ENCODE data around the gene EML4. TPM values are rescaled to one million over a fixed set of nuclear protein-coding genes. Genes with fewer than 3 reads are reported as not detected.
"Not testable (repeated sequence)": the region's sequence is repeated elsewhere in the genome, so short reads cannot be mapped to it uniquely, and the experiment has no call there.

Gene EML4
- total RNA-seq, 1 donor from 2014 or later: 111 TPM

DNA sequence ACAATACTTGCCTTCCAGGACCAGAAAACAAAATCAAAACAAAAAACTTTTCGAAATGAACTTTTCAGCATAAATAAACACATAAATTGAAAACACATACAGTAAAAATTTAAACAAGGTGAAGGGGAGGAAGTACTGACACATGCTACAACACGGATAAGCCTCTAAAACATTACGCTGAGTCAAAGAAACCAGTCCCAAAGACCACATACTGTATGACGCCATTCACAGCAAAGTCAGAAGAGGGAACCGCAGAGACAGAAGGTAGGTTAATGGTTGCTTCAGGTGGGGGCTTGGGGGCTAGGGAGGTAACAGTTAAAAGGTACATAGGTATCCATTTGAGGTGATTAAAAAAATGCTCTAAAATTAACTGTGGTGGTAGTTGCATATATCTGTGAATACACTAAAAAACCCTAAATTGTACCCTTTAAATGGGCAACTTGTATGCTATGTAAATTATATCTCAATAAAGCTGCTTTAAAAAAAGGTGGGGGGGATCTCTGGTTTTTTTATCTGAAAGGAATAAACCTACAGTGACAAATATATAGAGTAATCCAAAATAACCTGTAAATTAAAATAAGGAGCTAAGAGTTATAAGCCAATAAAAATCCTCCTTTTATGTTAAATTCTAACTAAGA, 184.8 kb downstream of the EML4 start:
- DNase-seq (ENCODE audit: low spot score): no peak

DNA sequence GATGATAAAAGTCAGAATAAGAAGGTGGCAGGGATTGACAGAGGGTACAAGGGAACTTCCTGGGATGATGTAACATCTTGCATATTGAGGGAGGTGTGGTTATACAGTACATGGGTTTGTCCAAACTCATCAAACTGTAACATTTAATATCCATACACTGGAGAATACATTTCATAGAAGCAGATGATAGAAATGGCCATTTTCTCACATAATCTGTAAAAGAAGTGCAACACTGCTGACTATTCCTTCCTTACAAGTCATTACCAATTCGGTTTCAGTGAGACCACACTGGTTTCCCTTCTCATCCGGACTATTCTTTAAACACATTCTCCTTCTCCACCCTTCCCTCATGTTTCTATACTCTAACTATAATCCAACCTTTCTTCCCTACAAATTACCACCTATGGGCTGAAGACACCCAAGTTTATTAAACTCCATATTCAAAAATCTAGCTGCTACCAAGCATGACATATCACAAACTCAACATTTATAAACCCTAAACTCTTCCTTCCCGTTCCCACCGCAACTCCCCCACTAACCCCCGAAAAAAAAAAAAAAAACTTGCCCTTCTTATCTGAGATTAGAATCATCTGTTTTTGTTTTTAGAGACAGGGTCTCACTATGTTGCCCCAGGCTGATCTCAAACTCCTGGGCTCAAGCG, 190.3 kb downstream of the EML4 start:
- no peak for DNase-seq (ENCODE audit: low spot score)

DNA sequence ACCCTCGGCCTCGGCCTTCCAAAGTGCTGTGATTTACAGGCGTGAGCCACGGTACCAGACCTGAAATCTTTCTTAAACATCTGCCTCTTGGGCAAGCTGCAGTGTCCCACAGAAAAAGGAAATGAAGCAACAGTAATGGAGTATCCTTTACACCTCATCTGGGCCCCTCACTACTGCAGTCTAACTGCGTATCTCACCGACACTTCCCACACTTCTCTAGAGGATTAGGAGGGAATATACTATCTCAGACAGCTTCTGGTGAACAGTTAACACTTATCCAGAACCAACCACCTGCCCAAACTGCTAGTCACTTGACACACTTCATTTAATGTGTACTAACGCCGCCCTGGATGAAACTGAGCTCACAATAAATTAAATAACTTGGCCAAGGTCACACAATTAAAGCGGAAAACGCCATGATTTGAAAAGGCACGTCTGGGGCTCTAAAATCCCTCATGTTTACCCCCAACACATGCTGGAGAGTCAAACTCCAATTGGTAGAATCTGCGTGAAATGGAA, 190.9 kb downstream of the EML4 start:
- DNase-seq (ENCODE audit: low spot score): no peak

DNA sequence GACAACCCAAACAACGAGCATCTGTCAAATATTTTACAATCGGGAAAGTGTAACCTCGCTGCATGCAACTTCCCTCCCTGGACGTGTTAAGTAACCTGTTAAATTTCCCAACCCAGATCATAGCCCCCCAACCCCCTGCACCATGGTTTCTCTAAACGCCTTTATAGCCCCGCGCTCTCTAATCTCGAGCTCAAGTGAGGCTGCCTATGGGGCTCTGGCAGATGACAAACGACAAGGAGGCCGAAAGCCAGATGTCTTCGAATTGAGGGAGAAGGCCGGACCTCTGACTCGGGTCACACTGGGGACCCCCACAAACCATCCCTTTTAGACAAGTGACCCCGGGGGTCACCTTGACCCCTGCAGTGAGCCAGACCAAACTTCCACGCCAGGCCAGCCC, 191.3 kb downstream of the EML4 start:
- DNase-seq (ENCODE audit: low spot score): no peak

DNA sequence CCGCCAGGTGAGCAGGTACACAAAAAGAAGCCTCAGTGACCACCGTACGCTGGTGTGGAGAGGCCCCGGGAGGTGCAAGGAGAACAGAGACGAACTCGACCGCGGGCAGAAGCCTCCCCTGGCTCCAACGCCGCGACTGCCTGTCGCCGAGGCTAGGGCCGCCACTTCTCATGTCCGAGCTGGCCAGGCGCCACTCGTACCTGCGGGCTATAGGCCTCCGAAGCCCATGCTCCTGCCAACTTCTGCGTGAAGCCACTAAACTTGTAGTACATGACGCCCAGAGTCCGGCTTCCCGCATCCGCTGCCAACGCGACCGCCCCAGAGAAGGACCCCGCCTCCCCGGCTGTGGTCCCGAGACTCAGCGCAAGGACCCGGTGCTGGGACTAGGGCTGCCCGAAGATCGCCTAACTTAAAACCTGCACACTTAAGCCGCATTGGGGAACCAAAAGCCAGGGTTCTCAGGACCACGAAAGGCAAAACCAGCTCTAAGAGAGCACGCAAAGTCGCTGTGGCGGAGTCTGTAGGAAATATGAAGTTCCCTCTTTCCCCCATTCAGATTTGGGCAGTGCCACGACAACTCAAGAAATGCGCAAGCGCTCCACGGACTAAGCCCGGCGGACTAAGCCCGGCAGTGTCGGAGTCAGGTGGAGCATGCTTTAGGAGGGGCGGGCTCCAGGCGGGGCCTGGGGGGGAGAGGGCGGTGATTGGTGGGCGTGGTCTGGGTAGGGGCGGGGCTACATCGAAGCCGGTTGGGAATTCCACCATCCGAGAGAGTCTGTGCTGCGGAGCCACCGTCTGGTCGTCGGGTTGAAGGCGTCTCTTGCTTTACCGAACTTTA, 192.0 kb downstream of the EML4 start, which contains the start of gene COX7A2L:
Gene COX7A2L, minus strand, starts transcription at position 328 of the 838 bp plus-strand sequence. Its CDS starts 56 bp downstream, at position 272.
- DNase-seq (ENCODE audit: low spot score): peak; percentile 97

DNA sequence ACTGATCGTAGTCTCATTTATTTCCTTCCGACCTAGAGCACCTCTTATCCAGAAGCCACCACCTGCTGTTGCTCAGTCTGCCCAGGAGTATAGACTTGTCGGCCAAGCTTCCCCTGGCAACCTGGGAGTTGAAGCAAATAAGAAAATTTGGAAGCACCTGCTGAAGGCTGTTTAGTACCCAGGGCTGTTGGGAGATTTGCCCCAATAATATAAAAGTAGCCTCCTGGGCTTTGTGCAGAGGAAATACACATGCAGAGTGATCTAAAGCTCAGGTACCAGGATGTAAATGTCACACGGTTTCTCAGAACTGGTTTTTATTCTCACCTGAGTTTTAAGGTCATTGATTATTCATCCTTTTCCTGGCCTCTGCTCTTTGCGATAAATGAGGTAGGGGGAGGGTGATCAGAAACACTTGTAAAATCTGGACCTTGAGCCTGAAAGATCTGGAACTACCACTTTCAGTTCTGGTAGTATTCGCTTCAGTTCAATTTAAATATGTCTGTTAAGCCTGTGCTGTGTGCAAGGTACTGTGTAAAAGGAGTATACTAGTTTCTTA, 192.7 kb downstream of the EML4 start:
- DNase-seq (ENCODE audit: low spot score): no peak

DNA sequence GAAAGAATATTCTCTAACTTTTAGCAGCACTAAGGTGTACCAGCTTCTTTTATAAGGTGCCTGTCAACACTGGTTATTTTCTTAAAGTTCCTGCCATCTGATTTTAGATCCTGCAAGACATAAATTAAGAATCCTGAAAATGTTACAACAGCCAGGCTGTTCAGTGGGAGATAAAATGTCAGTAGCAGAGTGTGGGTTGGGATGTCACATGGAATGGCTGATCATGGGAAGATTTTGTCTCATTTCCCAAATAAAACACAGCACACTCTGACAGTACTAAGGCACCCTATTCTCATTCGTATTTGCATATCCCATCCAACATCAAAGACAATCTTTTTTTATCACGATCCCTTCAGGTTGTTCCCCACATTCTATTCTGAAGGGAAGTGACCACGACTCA, 194.3 kb downstream of the EML4 start:
- DNase-seq (ENCODE audit: low spot score): no peak

DNA sequence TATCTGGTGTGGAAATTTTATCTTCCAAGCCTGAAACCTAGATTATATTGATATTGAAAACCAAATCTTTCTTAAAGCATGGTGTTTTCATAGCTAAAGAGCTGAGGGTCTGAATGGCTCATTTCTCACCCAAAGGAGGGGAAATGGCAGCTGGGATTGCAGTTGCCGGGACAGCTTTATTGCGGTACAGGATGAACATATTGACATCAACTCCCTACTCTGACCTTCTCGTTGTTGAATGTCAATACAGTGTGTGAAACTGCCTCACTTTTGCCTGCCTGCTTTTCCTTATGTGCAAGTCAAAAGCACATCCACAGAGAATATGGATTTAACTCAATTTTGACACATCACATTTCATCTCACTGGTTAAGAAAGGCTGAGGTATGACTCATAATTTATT, 195.5 kb downstream of the EML4 start:
- no peak for DNase-seq (ENCODE audit: low spot score)

DNA sequence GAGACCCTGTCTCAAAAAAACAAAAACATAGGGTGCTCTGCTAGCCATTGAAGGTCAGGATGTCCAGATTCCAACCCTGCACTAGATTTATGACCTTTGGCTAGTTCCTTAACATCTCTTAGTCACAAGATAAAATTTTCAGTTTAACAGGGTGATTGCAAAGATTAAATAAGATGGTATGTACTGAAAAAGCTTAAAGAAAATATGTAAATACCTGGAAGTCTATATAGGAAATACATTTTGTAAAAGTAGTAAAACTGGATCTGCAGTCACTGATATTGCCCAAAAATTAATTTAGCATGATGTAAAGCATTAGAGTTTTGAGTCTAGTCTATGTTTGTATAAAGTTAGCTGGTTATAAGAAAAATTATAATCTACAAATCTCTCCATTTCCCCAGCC, 197.3 kb downstream of the EML4 start:
- no peak for DNase-seq (ENCODE audit: low spot score)

DNA sequence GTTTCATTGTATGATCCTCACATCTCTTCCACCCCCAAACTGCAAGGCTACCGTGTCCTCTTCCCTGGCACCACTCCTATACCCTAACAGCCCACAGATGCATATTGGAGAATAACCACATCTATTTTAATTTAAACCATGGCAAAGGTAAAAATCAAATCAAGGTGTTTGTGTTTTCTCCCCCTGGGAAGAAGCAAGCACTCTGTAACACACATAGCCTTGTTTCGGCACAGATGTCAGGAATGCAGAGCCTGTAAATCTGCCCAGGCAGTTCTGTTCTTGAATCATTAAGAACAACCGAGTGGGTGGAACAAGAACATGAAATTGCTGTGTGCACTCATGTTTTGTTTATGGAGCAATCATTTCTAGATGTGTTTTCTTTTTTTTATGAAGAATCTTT, 198.7 kb downstream of the EML4 start:
- DNase-seq (ENCODE audit: low spot score): no peak

DNA sequence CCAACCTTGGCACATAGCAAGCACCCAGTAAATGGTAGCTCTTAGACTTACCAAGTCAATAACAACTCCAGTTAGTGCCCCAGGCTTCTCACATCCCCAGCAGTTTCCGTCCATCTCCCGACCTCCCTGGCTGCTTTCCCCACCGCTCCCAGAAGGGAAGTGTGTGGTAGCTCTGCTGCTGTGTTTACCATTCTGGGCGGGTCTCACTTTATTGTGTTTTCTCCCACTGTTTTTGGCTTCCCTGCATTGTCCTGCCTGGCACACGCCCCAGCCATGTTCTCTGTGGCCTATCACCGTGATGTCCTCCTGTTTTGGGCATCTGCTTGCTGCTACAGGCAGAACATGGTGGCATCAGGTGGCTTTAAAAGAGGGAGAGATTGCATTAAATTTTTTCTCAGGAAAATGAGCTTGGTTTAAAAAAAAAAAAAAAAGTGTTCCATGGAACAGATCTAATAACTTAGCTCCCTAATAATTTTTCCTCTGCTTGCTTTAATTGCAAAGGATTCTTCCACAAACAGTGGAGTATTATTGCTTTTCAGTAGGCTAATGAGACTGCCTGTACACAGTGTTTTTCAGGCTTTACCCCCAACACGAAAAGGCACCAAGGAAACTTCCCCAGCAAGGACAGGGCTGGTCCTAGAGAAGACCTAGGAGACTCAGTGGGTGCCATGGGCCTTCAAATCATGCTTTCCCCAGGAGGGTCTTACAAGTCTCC, 199.8 kb downstream of the EML4 start:
- DNase-seq (ENCODE audit: low spot score): no peak

DNA sequence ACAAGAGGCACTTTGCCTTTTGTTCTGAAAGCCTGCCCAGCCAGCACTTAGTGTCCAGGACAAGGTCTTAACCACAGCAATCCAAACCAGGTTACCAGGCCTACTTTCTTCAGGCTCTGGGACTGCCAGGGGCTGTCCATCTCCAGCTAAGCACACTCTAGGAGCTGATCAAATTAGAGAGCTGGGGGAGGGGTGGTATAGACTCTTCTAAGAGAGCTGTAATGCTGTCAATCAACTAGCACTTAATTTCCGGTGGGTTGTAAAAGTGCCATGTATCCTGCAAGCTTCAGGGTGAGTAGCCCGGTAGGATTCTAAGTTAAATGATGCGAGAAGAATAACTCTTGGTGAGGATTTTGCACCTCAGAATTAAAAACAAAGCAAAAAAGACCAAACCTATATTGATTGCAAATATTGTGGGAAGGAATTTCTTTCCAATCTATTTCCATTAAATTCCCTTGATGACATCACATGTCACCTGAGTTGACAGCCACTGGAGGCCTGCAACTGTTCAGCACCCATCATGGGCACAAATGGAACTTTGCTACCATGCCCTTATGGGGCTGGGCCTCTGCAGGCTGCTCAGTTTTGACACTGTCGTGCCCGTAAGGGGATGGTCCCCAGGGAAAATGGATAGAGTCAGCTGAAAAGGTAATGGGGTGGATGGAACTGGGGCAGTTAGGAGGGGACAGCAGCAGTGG, 200.5 kb downstream of the EML4 start:
- DNase-seq (ENCODE audit: low spot score): no peak

DNA sequence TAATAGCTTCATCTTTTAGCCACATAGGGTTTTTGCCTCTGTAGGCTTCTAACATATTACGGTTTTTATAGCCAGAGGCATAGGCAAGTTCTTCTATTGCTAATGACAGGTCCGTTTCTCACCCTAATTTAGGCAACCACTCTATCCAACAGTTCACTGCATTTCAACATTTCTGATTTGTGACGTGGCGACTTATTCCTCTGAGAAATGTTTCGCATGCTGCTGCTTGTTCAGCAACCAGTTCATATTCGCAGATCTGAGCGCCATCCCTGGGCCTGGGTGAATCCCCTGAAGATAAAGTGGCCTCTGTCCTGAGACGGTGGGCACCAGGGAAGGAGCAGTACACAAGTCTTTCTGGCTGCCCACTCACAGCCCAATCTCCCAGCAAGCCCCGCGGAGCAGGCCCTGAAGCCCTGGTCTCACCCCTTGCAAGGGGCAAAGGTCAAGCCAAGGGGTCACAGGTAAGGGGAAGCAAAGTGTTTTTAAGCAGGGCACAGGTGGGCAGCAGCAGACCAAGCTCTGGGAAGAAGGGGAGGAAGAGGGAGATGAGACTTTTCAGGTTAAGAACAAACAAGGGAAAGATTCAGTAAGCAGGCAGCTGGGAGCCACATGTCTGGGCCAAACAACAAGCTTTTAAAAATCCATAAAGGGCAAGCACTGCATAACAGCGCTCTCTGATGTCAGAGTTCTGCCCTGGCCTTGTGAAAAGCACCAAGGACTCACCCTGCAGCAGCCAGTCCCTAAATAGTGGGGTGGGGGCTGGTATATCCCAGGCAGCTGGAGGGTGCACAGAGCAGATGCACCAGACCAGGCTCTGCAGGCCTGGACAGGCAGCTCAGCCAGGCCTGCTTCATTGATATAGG, 202.7 kb downstream of the EML4 start:
- no peak for DNase-seq (ENCODE audit: low spot score)

DNA sequence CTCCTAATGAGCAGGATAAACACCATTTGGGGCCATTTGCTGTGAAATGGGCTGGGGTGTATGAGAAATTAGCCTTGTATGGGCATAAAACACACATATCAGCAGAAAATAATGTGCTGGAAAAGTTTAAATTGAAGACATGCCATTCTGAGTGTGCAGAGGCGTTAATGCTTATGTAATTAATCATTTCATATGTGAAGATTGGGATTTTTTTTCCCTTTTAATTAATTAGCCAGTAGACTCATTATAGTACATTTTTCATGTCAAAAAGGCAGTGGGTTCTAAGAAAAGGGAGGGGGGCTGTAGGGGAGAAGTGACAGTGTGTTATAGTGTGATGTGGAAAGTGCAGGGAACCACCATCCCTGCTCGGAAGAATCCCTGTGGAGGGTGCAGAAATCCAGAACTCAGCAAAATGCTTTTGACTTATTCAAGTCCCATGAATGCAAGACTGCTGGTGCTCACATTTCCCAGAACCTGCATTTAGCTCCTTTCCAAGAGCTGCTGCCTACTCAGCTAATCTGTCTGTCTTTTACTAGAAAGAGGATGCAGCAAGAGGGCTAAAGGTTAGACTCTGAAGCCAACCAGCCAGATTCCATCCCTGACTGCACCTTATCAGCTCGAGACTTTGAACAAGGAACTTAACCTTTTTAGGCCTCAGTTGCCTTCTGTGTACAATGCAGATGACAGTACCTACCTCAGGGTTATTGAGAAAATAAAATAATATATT, 203.5 kb downstream of the EML4 start:
- no peak for DNase-seq (ENCODE audit: low spot score)

DNA sequence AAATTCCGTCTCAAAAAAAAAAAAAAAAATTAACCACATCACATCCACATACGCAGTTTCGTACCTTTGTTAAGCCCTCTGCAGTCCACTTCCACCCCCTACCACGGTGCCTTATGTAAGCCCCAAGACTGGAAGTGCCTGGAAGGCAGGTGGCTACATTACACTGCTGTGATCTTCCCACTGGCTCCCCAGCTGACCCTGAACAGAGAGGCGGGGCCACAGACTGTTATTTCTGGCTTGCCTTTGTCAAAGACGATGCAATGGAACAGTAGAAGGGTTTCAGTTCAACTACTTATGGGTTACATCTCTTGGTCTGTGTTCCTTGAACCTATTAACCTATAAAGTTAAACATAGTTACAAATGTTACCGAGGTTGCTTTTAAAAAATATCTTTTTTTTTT, 207.6 kb downstream of the EML4 start:
- DNase-seq (ENCODE audit: low spot score): no peak

DNA sequence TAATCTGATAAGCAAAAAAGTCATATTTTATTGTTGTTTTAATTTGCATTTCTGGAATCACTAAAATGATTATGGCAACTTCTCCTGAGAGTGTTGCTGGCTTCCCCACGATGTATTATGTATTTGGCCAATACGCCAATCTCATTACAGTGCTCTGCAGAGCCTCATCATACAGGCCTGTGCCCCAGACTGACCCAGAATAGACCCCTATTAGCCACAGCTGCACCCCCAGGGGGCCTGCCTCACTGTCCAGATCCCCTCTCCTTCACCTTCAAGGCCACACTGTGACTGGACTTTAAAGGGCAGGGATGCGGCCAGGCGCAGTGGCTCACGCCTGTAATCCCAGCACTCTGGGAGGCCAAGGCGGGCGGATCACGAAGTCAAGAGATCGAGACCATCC, 209.3 kb downstream of the EML4 start:
- DNase-seq (ENCODE audit: low spot score): no peak

DNA sequence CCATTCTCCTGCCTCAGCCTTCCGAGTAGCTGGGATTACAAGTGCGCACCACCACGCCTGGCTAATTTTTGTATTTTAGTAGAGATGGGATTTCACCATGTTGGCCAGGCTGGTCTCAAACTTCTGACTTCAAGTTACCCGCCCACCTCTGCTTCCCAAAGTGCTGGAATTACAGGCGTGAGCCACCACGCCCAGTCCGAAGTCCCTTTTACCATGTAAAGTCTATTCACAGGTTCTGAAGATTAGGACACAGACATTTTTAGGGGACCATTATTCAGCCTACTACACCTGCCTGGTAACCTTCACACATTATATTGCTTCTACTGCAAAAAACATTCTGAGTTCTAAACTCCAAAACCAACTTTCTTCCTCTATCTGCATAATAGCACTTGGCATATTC, 210.9 kb downstream of the EML4 start:
- DNase-seq (ENCODE audit: low spot score): not testable (repeated sequence)

DNA sequence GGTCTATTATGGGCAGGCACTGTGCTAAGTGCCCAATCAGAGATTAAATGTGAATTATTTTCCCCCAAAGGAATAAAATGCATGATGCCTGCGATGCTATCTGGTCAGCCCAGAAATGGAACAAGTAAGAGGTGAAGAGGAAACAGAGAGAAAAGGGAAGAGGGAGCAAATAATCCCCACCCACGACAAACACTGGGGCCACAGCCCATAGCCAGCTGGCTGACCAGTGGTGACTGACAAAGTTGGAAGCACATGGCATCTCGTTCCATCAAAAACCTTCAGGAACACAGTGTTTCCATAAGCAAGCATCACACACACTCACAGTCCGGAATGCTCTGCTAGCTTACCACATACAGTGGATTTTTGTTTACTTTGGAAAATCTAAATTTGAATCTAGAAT, 213.0 kb downstream of the EML4 start:
- DNase-seq (ENCODE audit: low spot score): no peak
